ENCODE data around the gene ARHGAP23. TPM values are rescaled to one million over a fixed set of nuclear protein-coding genes. Genes with fewer than 3 reads are reported as not detected.

Gene ARHGAP23
- total RNA-seq, 1 donor from 2014 or later: 177 TPM

- Mint-ChIP-seq H3K27ac (ENCODE audit: unreplicated experiment) (peak overlapping the region; percentile 81), H3K4me3 (ENCODE audit: unreplicated experiment) (peak overlapping the region; percentile 69), H3K36me3 (ENCODE audit: unreplicated experiment) (no peaks in the 10 kb centered on the region), H3K4me1 (ENCODE audit: unreplicated experiment) (peaks cover 72% of the 10 kb centered on the region), H3K9me3 (ENCODE audit: unreplicated experiment) (no peaks in the 10 kb centered on the region), H3K27me3 (ENCODE audit: unreplicated experiment) (no peaks in the 10 kb centered on the region)
- TF ChIP-seq CTCF (IDR thresholded peaks at IDR 0.05): no peak
- no peak for DNase-seq (ENCODE audit: extremely low spot score, unreplicated experiment)
Observed at GRCh38 chr17:38430316-38430715, 2.1 kb downstream of the ARHGAP23 start.

- no peak overlapping the region for H3K4me3 Mint-ChIP-seq (ENCODE audit: unreplicated experiment)
- TF ChIP-seq CTCF (IDR thresholded peaks at IDR 0.05): no peak
- DNase-seq (ENCODE audit: extremely low spot score, unreplicated experiment): no peak
- no peaks in the 10 kb centered on the region for H3K9me3 Mint-ChIP-seq (ENCODE audit: unreplicated experiment)
- no peak overlapping the region for H3K27ac Mint-ChIP-seq (ENCODE audit: unreplicated experiment)
- H3K36me3 Mint-ChIP-seq (ENCODE audit: unreplicated experiment): no peaks in the 10 kb centered on the region
- H3K4me1 Mint-ChIP-seq (ENCODE audit: unreplicated experiment): peaks cover 68% of the 10 kb centered on the region
- no peaks in the 10 kb centered on the region for H3K27me3 Mint-ChIP-seq (ENCODE audit: unreplicated experiment)
Observed at GRCh38 chr17:38430822-38431221, 2.6 kb downstream of the ARHGAP23 start.

- DNase-seq (ENCODE audit: extremely low spot score, unreplicated experiment): no peak
- no peaks in the 10 kb centered on the region for H3K27me3 Mint-ChIP-seq (ENCODE audit: unreplicated experiment)
- H3K9me3 Mint-ChIP-seq (ENCODE audit: unreplicated experiment): no peaks in the 10 kb centered on the region
- H3K4me3 Mint-ChIP-seq (ENCODE audit: unreplicated experiment): no peak overlapping the region
- no peaks in the 10 kb centered on the region for H3K36me3 Mint-ChIP-seq (ENCODE audit: unreplicated experiment)
- no peak for TF ChIP-seq CTCF (IDR thresholded peaks at IDR 0.05)
- no peak overlapping the region for H3K27ac Mint-ChIP-seq (ENCODE audit: unreplicated experiment)
- H3K4me1 Mint-ChIP-seq (ENCODE audit: unreplicated experiment): peaks cover 67% of the 10 kb centered on the region
Observed at GRCh38 chr17:38431346-38432145, 3.3 kb downstream of the ARHGAP23 start.

- Mint-ChIP-seq H3K27me3 (ENCODE audit: unreplicated experiment) (no peaks in the 10 kb centered on the region), H3K4me1 (ENCODE audit: unreplicated experiment) (peaks cover 56% of the 10 kb centered on the region), H3K9me3 (ENCODE audit: unreplicated experiment) (no peaks in the 10 kb centered on the region), H3K36me3 (ENCODE audit: unreplicated experiment) (peaks cover 3% of the 10 kb centered on the region), H3K4me3 (ENCODE audit: unreplicated experiment) (no peak overlapping the region), H3K27ac (ENCODE audit: unreplicated experiment) (peak overlapping the region; percentile 69)
- DNase-seq (ENCODE audit: extremely low spot score, unreplicated experiment): no peak
- no peak for TF ChIP-seq CTCF (IDR thresholded peaks at IDR 0.05)
Observed at GRCh38 chr17:38434178-38434665, 6.0 kb downstream of the ARHGAP23 start.

- TF ChIP-seq CTCF (IDR thresholded peaks at IDR 0.05): no peak
- Mint-ChIP-seq H3K36me3 (ENCODE audit: unreplicated experiment) (peaks cover 3% of the 10 kb centered on the region), H3K4me3 (ENCODE audit: unreplicated experiment) (no peak overlapping the region), H3K4me1 (ENCODE audit: unreplicated experiment) (peaks cover 43% of the 10 kb centered on the region), H3K27me3 (ENCODE audit: unreplicated experiment) (no peaks in the 10 kb centered on the region), H3K9me3 (ENCODE audit: unreplicated experiment) (no peaks in the 10 kb centered on the region), H3K27ac (ENCODE audit: unreplicated experiment) (peak overlapping the region; percentile 41)
- DNase-seq (ENCODE audit: extremely low spot score, unreplicated experiment): no peak
Observed at GRCh38 chr17:38435795-38436194, 7.5 kb downstream of the ARHGAP23 start.

All from osteocyte (in vitro differentiated cells).